Suprapubic skin (tissue), 4 donors: ENCODE data around the gene TPCN1. TPM values are rescaled to one million over a fixed set of nuclear protein-coding genes. Genes with fewer than 3 reads are reported as not detected.

Experiments
- DNase-seq, 2 donors: peaks; one replicate each; pipeline ENCODE4 v3.0.0-alpha.2; 2019; ENCODE audit warnings: low spot score in 2 of 2
- H3K27ac ChIP-seq: fragments of 200-600 bp; sonication (generic); one replicate; pipeline ENCODE4 v1.5.1; 2019
- H3K27me3 ChIP-seq: fragments of 200-600 bp; sonication (generic); one replicate; pipeline ENCODE4 v1.5.1; 2019
- H3K36me3 ChIP-seq: fragments of 200-600 bp; sonication (generic); one replicate; pipeline ENCODE4 v1.5.1; 2019
- H3K4me1 ChIP-seq: fragments of 200-600 bp; sonication (generic); one replicate; pipeline ENCODE4 v1.5.1; 2019
- H3K4me3 ChIP-seq: fragments of 200-600 bp; sonication (generic); one replicate; pipeline ENCODE4 v1.5.1; 2019; ENCODE audit warnings: mild to moderate bottlenecking
- H3K9me3 ChIP-seq: fragments of 200-600 bp; sonication (generic); one replicate; pipeline ENCODE4 v1.5.1; 2019
- CTCF ChIP-seq, 2 donors: fragments of 200-600 bp in 1 of 2; fragments of 450-650 bp in 1 of 2; sonication (generic) in 1 of 2; IDR thresholded peaks; one replicate each; pipeline ENCODE4 v1.5.1; 2016 to 2019; ENCODE audit warnings: antibody characterized with exemption in 2 of 2, mild to moderate bottlenecking in 1 of 2, moderate library complexity in 1 of 2
- EP300 ChIP-seq: sonication (generic); formaldehyde crosslinking; IDR thresholded peaks from one replicate; pipeline ENCODE4 v1.6.1; 2017; ENCODE audit warnings: antibody characterized with exemption
- POLR2A ChIP-seq, 2 donors: fragments of 450-650 bp; IDR thresholded peaks; one replicate each; pipeline ENCODE4 v1.6.1; 2017; ENCODE audit warnings: antibody characterized with exemption in 2 of 2, mild to moderate bottlenecking in 2 of 2, moderate library complexity in 2 of 2
- POLR2AphosphoS5 ChIP-seq, 3 donors: sonication (generic); formaldehyde crosslinking; IDR thresholded peaks; one replicate each; pipeline ENCODE4 v1.6.1; 2017; ENCODE audit warnings: antibody characterized with exemption in 3 of 3
- WGBS: methylation state at CpG from one replicate; pipeline ENCODE4 v1.1.5; 2018; 5-methylcytosine and 5-hydroxymethylcytosine counted together
- total RNA-seq, 4 donors: library from RNA; depleted of rRNA; stranded (reverse); fragments of >200 nt; gene quantifications; one replicate each; pipeline ENCODE4 v1.1.0, GENCODE V29; 2016

TPCN1 gene
- total RNA-seq, 4 donors from 2014 or later, result 15.5 to 74.1 (median 35.6) TPM

- H3K36me3 ChIP-seq, result peaks cover 50% of the 10 kb centered on the region
- no peaks in the 10 kb centered on the region for H3K27me3 ChIP-seq
- WGBS, result 96% methylated on average over 4 of the region's 4 CpGs
- H3K4me3 ChIP-seq, result no peak overlapping the region
- no peaks in the 10 kb centered on the region for H3K9me3 ChIP-seq
- H3K4me1 ChIP-seq, result peaks cover 48% of the 10 kb centered on the region
- H3K27ac ChIP-seq, result no peak overlapping the region
- TF ChIP-seq EP300, result no peak
- TF ChIP-seq CTCF (IDR thresholded peaks at IDR 0.05), result no peak
- no peak for TF ChIP-seq POLR2AphosphoS5 (IDR thresholded peaks at IDR 0.05)
- TF ChIP-seq POLR2A (IDR thresholded peaks at IDR 0.05), result no peak
- DNase-seq, result peak in 1 of 2 donors; percentile 28
Measured at GRCh38 chr12:113233967-113234366, 12.7 kb downstream of the TPCN1 start.

- no peak for DNase-seq
- 87% methylated on average over 4 of the region's 4 CpGs for WGBS
- TF ChIP-seq EP300 (no peak), POLR2A (IDR thresholded peaks at IDR 0.05) (no peak), POLR2AphosphoS5 (IDR thresholded peaks at IDR 0.05) (no peak), CTCF (IDR thresholded peaks at IDR 0.05) (no peak)
- H3K4me3 ChIP-seq, result no peak overlapping the region
- H3K27me3 ChIP-seq, result no peaks in the 10 kb centered on the region
- peaks cover 48% of the 10 kb centered on the region for H3K4me1 ChIP-seq
- H3K9me3 ChIP-seq, result no peaks in the 10 kb centered on the region
- no peak overlapping the region for H3K27ac ChIP-seq
- H3K36me3 ChIP-seq, result peaks cover 50% of the 10 kb centered on the region
Measured at GRCh38 chr12:113234483-113234882, 13.2 kb downstream of the TPCN1 start.

GRCh38 chr12:113235976-113236375 is 14.7 kb downstream of the TPCN1 start:
- H3K27ac ChIP-seq, result no peak overlapping the region
- WGBS, result 81% methylated on average over 5 of the region's 6 CpGs

GRCh38 chr12:113236539-113237399 is 15.5 kb downstream of the TPCN1 start:
- H3K4me1 ChIP-seq, result peaks cover 65% of the 10 kb centered on the region
- DNase-seq, result peak in 1 of 2 donors; percentile 58

More at GRCh38 chr12:113235976-113236375, 14.7 kb downstream of the TPCN1 start:
- Histone ChIP-seq H3K4me3 (no peak overlapping the region), H3K27me3 (no peaks in the 10 kb centered on the region), H3K36me3 (peaks cover 39% of the 10 kb centered on the region), H3K4me1 (peaks cover 61% of the 10 kb centered on the region), H3K9me3 (no peaks in the 10 kb centered on the region)
- TF ChIP-seq POLR2AphosphoS5 (IDR thresholded peaks at IDR 0.05) (no peak), EP300 (no peak), CTCF (IDR thresholded peaks at IDR 0.05) (no peak), POLR2A (IDR thresholded peaks at IDR 0.05) (no peak)
- peak in 1 of 2 donors; percentile 62 for DNase-seq

More at GRCh38 chr12:113236539-113237399, 15.5 kb downstream of the TPCN1 start:
- Histone ChIP-seq H3K36me3 (peaks cover 31% of the 10 kb centered on the region), H3K27ac (no peak overlapping the region), H3K9me3 (no peaks in the 10 kb centered on the region), H3K4me3 (no peak overlapping the region), H3K27me3 (no peaks in the 10 kb centered on the region)
- 70% methylated on average over 5 of the region's 5 CpGs for WGBS
- TF ChIP-seq POLR2A (IDR thresholded peaks at IDR 0.05) (no peak), POLR2AphosphoS5 (IDR thresholded peaks at IDR 0.05) (no peak), EP300 (no peak), CTCF (IDR thresholded peaks at IDR 0.05) (no peak)
